Measurements from ENCODE around the gene NUP214. TPM values are rescaled to one million over a fixed set of nuclear protein-coding genes. Genes with fewer than 3 reads are reported as not detected.

NUP214 gene
- total and polyA plus RNA-seq, 2 of the 8 experiments (the other 6 are each of a cell fraction or from before 2014, with no cell fraction given): 28.6 to 50.2 TPM

GRCh38 chr9:131078427-131079366 is 46.7 kb upstream of the NUP214 start:
- H3K56ac ChIP-seq (replicated peaks; ENCODE audit: insufficient read length, low read depth, low read length): no peak overlapping the region
- H2BK12ac ChIP-seq (ENCODE audit: low read depth, low read length): no peak overlapping the region
- no peak overlapping the region for H2BK20ac ChIP-seq (ENCODE audit: low read length)
- H3K18ac ChIP-seq (ENCODE audit: extremely low read depth, low read length): no peak overlapping the region; the same call in 1 of the 2 replicates
- H3K36me3 ChIP-seq (ENCODE audit: control insufficient read depth in 2 of 4, insufficient read depth in 4 of 4, low read length in 3 of 4): no peaks in the 10 kb centered on the region
- H2BK5ac ChIP-seq (ENCODE audit: low read depth, low read length): no peak overlapping the region
- H2BK120ac ChIP-seq (replicated peaks; ENCODE audit: low read depth, low read length): no peak overlapping the region
- no peak overlapping the region for H3K14ac ChIP-seq (ENCODE audit: insufficient read length)
- H3K9me3 ChIP-seq (ENCODE audit: insufficient read depth in 2 of 2, low read depth in 1 of 2, low read length in 1 of 2): no peaks in the 10 kb centered on the region
- H3K79me2 ChIP-seq (ENCODE audit: control insufficient read depth in 1 of 2, insufficient read depth in 2 of 2, low read length in 2 of 2): no peaks in the 10 kb centered on the region
- DNase-seq (ENCODE audit: low read depth in 1 of 2, low spot score in 2 of 2): no peak
- no peak for FAIRE-seq
- H4K20me1 ChIP-seq (replicated peaks in 1 of 2; ENCODE audit: control insufficient read depth in 1 of 2, insufficient read depth in 2 of 2, low read length in 2 of 2): no peaks in the 10 kb centered on the region
- no peak overlapping the region for H3K4me3 ChIP-seq (ENCODE audit: extremely low read depth in 1 of 4, insufficient read depth in 2 of 4, low read depth in 3 of 4, low read length in 4 of 4)
- TF ChIP-seq TEAD4 (IDR thresholded peaks at IDR 0.05; ENCODE audit: low read depth, low read length) (no peak), CTCF (IDR thresholded peaks at IDR 0.05; ENCODE audit: control extremely low read depth in 1 of 3, insufficient read depth in 1 of 3, low read depth in 1 of 3, low read length in 3 of 3) (no peak), PHF8 (conservative IDR thresholded peaks at IDR 0.05; ENCODE audit: low read depth, low read length) (no peak), CEBPB (IDR thresholded peaks at IDR 0.05; ENCODE audit: low read depth, low read length) (peak; percentile 40; the same call in 1 of the 2 replicates), EP300 (IDR thresholded peaks at IDR 0.05; ENCODE audit: borderline replicate concordance in 1 of 2, low read depth in 2 of 2, low read length in 2 of 2) (no peak), SUZ12 (IDR thresholded peaks at IDR 0.05; ENCODE audit: low read length) (no peak)
- H4K5ac ChIP-seq (ENCODE audit: insufficient read length, low read depth, low read length): no peak overlapping the region
- ChIA-PET CTCF (ENCODE audit: partially characterized antibody) (interaction anchor here (0.8 to 8.5 kb wide), 8 partner anchors 16 to 74 kb away, joined by 3 to 54 read pairs (median 4); partner anchors contain the start of gene AIF1L), POLR2A (ENCODE audit: partially characterized antibody) (interaction anchor here (0.6 to 3.7 kb wide), 10 partner anchors 9 to 46 kb away, joined by 3 to 16 read pairs (median 4); partner anchors contain the start of gene NUP214)
- H3K4me1 ChIP-seq (replicated peaks in 1 of 4; ENCODE audit: control insufficient read depth in 3 of 4, insufficient read depth in 4 of 4, low read length in 3 of 4): no peaks in the 10 kb centered on the region; a peak in 1 of 7 replicates
- H2BK15ac ChIP-seq (ENCODE audit: low read length): no peak overlapping the region
- H3K23me2 ChIP-seq (ENCODE audit: low read depth, low read length): no peaks in the 10 kb centered on the region
- no peak overlapping the region for H3K27ac ChIP-seq (ENCODE audit: low read depth, low read length)
- H4K8ac ChIP-seq (ENCODE audit: extremely low read depth, insufficient read depth, low read length): no peak overlapping the region
- no peak overlapping the region; the same call in 1 of the 2 replicates for H2AFZ ChIP-seq (ENCODE audit: low read length)
- 87% methylated on average over 17 of the region's 17 CpGs; no CpG with 5 or more reads in 1 of the 2 experiments for WGBS, 2 experiments (ENCODE audit: extremely low coverage in 1 of 2, insufficient coverage in 1 of 2, insufficient read length in 1 of 2, insufficient replicate concordance in 2 of 2, low coverage in 1 of 2, low lambda C conversion rate in 2 of 2, missing lambda C conversion rate in 1 of 2)
- no peaks in the 10 kb centered on the region for H3K79me1 ChIP-seq (ENCODE audit: low read depth, low read length)
- H4K91ac ChIP-seq (replicated peaks; ENCODE audit: insufficient read length, low read length): no peak overlapping the region
- no peak overlapping the region for H2AK5ac ChIP-seq (ENCODE audit: low read depth, low read length)
- no peak overlapping the region for H3K4me2 ChIP-seq (ENCODE audit: insufficient read depth in 1 of 2, low read depth in 2 of 2, low read length in 2 of 2)
- H3K27me3 ChIP-seq (replicated peaks in 1 of 4; ENCODE audit: control insufficient read depth in 3 of 4, extremely low read depth in 1 of 4, insufficient read depth in 3 of 4, low read length in 3 of 4): no peaks in the 10 kb centered on the region
- no peak overlapping the region for H3K9ac ChIP-seq (replicated peaks in 1 of 4; ENCODE audit: extremely low read depth in 1 of 4, low read depth in 3 of 4, low read length in 3 of 4)
- H3K4ac ChIP-seq (replicated peaks; ENCODE audit: insufficient read length, low read depth, low read length): no peak overlapping the region
- H3K23ac ChIP-seq (ENCODE audit: insufficient read length): no peak overlapping the region

All from H1 (cell line).